NB4 (cell line): Measurements from ENCODE around the gene CHN1.

Experiments
- DNase-seq: peaks from one replicate; pipeline ENCODE4 v3.0.0; 2010; ENCODE audit warnings: low read depth
- H3K4me3 ChIP-seq: one replicate; pipeline ENCODE4 v1.5.1; 2011; ENCODE audit warnings: mild to moderate bottlenecking, low read depth, low read length, moderate library complexity
- MYC ChIP-seq: IDR thresholded peaks from 2 replicates; pipeline ENCODE4 v1.6.1; 2011; ENCODE audit warnings: low read depth, low read length
- POLR2A ChIP-seq: IDR thresholded peaks from 2 replicates; pipeline ENCODE4 v1.6.1; 2011; ENCODE audit warnings: mild to moderate bottlenecking; ENCODE audit not compliant: insufficient read length; ENCODE audit errors: extremely low read depth
- TF ChIP-seq, protein P1 (sequence below): IDR thresholded peaks from 2 replicates; pipeline ENCODE4 v1.6.1; 2011; ENCODE audit warnings: low read depth, low read length
- TF ChIP-seq, protein P2 (sequence below): IDR thresholded peaks from one replicate; pipeline ENCODE4 v1.5.1; 2012; ENCODE audit warnings: low read depth, low read length

Gene CHN1

DNA sequence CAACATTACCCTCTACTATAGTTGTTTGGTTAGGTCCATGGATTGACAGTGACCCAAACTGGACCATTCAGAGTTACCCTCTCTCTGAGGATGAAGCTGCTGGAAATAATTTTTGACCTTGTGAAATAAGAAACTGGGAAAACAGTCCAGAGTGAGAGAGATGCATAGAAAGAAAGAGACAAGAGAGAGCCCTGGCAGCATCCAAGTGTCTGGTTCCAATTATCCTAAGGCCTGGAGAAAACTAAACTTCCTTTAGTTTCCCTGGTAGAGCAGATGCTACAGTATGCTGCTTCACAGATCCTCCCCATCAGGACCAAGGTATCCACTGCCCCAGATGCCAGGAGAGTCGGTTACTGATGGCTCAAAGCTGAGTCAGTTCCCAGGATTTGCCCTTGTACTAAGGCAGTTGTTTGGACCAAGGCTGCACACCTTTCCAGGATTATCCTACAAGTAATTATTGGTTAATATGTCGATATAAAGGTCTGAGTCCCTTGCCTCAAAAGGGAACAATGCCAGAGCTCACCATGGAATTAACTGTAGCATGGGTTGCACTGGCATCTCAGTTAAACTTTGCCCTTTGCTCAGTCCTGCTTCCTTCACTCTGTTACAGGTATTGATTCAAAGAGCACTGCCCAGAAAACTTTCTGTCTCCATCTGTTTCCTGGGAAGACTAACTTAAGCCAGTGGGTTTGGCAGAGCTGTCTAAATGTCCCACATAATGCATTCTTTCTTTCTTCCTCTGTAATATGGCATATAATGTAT lies 14.6 kb upstream of the CHN1 start:
- no peak for TF ChIP-seq POLR2A
- TF ChIP-seq, protein P1, sequence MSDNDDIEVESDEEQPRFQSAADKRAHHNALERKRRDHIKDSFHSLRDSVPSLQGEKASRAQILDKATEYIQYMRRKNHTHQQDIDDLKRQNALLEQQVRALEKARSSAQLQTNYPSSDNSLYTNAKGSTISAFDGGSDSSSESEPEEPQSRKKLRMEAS, result no peak
- TF ChIP-seq, protein P2, sequence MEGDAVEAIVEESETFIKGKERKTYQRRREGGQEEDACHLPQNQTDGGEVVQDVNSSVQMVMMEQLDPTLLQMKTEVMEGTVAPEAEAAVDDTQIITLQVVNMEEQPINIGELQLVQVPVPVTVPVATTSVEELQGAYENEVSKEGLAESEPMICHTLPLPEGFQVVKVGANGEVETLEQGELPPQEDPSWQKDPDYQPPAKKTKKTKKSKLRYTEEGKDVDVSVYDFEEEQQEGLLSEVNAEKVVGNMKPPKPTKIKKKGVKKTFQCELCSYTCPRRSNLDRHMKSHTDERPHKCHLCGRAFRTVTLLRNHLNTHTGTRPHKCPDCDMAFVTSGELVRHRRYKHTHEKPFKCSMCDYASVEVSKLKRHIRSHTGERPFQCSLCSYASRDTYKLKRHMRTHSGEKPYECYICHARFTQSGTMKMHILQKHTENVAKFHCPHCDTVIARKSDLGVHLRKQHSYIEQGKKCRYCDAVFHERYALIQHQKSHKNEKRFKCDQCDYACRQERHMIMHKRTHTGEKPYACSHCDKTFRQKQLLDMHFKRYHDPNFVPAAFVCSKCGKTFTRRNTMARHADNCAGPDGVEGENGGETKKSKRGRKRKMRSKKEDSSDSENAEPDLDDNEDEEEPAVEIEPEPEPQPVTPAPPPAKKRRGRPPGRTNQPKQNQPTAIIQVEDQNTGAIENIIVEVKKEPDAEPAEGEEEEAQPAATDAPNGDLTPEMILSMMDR, result no peak
- no peak for TF ChIP-seq MYC
- no peak overlapping the region for H3K4me3 ChIP-seq
- no peak for DNase-seq

DNA sequence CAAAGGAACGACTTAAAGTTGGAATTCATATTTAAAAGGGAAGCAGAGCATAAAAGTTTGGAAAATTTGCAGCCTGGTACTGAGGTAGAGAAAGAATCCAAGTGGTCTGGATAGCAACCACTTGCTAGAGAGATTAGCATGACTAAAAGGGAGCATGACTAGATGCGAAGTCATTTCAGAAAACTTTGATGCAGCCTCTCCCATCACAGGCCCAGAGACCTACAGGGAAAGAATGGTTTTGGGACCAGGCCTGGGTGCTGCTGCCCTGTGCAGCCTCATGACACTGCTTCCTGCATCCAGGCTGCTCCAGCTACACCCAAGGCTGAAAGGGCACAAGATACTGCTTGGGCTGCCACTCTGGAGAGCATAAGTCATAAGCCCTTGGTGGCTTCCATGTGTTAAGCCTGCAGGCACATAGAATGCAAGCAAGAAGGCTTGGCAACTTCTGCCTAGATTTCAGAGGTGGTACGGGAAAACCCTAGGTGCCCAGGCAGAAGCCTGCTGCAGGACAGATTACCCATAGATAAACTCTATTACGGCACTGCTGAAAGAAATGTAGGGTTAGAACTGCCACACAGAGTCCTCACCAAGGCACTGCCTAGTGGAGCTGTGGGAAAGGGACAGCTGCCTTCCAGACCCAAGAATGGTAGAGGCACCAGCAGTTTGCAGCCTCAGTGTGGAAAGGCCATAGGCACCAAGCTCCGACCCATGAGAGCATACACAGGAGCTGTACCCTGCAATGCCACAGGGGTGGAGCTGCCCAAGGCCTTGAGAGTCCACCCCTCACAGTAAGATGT lies 12.6 kb upstream of the CHN1 start:
- TF ChIP-seq, protein P2, result no peak
- TF ChIP-seq MYC (no peak), POLR2A (no peak)
- TF ChIP-seq, protein P1, result no peak
- H3K4me3 ChIP-seq, result no peak overlapping the region
- DNase-seq, result no peak

DNA sequence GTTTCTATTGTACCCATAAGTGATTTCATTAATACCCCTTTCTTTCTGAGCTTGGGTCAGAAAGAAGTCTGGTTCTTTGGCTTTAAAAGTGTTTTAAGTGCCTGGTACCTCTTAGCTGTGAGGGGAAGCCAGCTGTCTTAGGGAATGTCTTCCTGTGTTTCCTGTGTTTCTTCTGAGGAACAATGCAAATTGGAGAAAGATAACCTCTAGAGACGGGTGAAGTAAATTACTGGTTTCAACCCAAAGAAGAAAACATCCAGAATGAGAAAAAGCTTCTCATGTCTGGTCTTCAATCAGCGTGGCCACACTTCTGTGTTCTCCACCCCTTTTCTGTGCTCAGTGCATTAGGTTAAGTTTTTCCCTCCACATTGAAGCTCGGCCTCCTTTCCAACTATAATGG lies 10.2 kb upstream of the CHN1 start:
- TF ChIP-seq, protein P1, result no peak
- TF ChIP-seq POLR2A (no peak), MYC (no peak)
- TF ChIP-seq, protein P2, result no peak
- DNase-seq, result no peak
- no peak overlapping the region for H3K4me3 ChIP-seq

DNA sequence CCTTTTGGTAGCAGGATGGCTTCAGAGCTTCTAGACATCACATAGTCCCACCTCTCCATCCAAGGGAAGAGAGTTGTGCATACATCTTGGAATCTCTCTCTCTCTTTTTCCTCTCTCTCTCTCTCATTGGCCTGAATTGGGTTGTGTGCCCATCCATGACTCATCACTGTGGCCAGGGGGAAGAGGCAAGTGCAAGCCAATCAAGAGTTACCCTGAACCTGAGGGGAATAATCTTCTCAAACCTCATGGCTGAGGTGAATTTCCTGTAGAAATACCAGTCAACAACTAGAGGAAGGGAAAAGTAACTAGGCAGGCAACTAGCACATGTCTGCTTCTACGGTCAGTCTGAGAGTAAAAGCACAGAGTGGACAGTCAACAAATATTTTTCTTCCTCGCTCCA lies 7.3 kb upstream of the CHN1 start:
- DNase-seq, result peak; percentile 47
- no peak overlapping the region for H3K4me3 ChIP-seq
- TF ChIP-seq MYC, result no peak

DNA sequence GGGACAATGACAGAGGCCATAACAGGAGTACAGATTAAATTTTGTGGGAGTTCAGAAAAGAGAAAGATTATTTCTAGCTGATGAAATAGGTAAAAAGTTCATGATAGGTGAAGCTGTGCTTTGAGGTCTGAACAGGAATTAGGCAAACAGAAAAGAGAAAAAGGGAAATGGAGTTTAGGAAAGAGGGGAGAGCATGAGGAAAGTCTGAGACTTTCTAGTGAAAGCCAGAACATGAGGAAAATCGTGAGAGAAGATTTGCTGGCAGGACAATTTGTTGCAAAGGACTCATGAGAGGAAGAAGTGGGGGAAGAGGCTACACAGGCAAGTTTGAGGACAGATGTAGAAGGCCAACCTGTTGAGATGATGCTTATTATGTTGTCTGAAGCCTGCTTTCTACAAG lies 6.3 kb upstream of the CHN1 start:
- no peak for TF ChIP-seq MYC
- TF ChIP-seq, protein P1, result no peak
- TF ChIP-seq, protein P2, result no peak
- TF ChIP-seq POLR2A, result no peak
- no peak for DNase-seq
- H3K4me3 ChIP-seq, result no peak overlapping the region

DNA sequence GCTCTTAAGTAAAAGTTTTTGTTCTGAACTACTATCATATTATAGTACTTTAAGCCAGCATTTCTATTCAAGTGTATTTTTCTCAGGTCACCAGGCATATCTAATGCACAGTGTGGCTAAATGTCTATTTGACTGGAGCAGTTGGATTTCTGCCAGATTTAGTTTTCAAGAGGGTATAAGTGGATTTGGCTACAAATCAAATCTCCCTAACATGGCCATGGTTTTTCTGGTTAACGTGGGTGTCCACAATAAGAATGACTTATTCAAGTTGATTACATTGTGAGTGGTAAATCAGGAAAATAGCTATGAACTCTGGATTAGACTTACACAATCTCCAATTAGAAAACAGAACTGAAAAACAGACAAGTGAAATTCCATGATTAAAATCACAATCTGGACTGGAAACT lies 5.7 kb upstream of the CHN1 start:
- no peak overlapping the region for H3K4me3 ChIP-seq
- TF ChIP-seq, protein P1, result no peak
- TF ChIP-seq POLR2A (no peak), MYC (no peak)
- TF ChIP-seq, protein P2, result no peak
- DNase-seq, result no peak
